Stimulated activated naive CD4-positive, alpha-beta T cell treated with Interleukin-2 at 50 U/mL for 16 hours (primary cell): ENCODE results near the gene SLC7A10.
"Not testable (repeated sequence)": the region's sequence is repeated elsewhere in the genome, so short reads cannot be mapped to it uniquely, and the experiment has no call there.

Source experiments
- DNase-seq: peaks from one replicate; lab custom pipeline; 2025; lab: John Stamatoyannopoulos, UW

The SLC7A10 gene

GRCh38 chr19:33216198-33216830 lies 9.3 kb downstream of the SLC7A10 start:
- DNase-seq: no peak

GRCh38 chr19:33215438-33216197 lies 10.0 kb downstream of the SLC7A10 start:
- DNase-seq: no peak

GRCh38 chr19:33214596-33214995 lies 11.1 kb downstream of the SLC7A10 start:
- DNase-seq: no peak

GRCh38 chr19:33212436-33213172 lies 13.0 kb downstream of the SLC7A10 start:
- DNase-seq: no peak

GRCh38 chr19:33211794-33212435 lies 13.7 kb downstream of the SLC7A10 start:
- no peak for DNase-seq

GRCh38 chr19:33210266-33210940 lies 15.2 kb downstream of the SLC7A10 start:
- no peak for DNase-seq

GRCh38 chr19:33209850-33210230 lies 15.8 kb downstream of the SLC7A10 start:
- not testable (repeated sequence) for DNase-seq

GRCh38 chr19:33208904-33209849 lies 16.5 kb downstream of the SLC7A10 start:
- no peak for DNase-seq

- DNase-seq: no peak
These were observed 17.2 kb downstream of the SLC7A10 start for GRCh38 chr19:33208371-33208895.

GRCh38 chr19:33207903-33208302 lies 17.7 kb downstream of the SLC7A10 start:
- DNase-seq: no peak

- DNase-seq: no peak
These were observed 18.5 kb downstream of the SLC7A10 start for GRCh38 chr19:33207040-33207620.

GRCh38 chr19:33206261-33207039 lies 19.2 kb downstream of the SLC7A10 start:
- DNase-seq: no peak

GRCh38 chr19:33205531-33206260 lies 20.0 kb downstream of the SLC7A10 start:
- DNase-seq: no peak

- DNase-seq: no peak
These were observed 20.5 kb downstream of the SLC7A10 start for GRCh38 chr19:33205110-33205509.

- DNase-seq: no peak
These were observed 21.3 kb downstream of the SLC7A10 start for GRCh38 chr19:33204136-33204973.

- no peak for DNase-seq
These were observed 22.1 kb downstream of the SLC7A10 start for GRCh38 chr19:33203529-33203928.
